Tibial nerve (tissue), 4 donors: Measurements from ENCODE around the gene DOK3. TPM values are rescaled to one million over a fixed set of nuclear protein-coding genes. Genes with fewer than 3 reads are reported as not detected.

ENCODE experiments used
- DNase-seq, 2 donors: peaks; one replicate each; pipeline ENCODE4 v3.0.0-alpha.2; 2019; ENCODE audit warnings: low spot score in 2 of 2
- H3K27ac ChIP-seq, 4 donors: fragments of 200-600 bp; sonication (generic) in 3 of 4; one replicate each; pipeline ENCODE4 v1.5.1; 2017 to 2019; ENCODE audit warnings: mild to moderate bottlenecking in 1 of 4
- H3K27me3 ChIP-seq, 2 donors: fragments of 200-600 bp; sonication (generic) in 1 of 2; one replicate each; pipeline versions ENCODE4 v1.5.1 to v1.6.0; 2017 to 2019
- H3K36me3 ChIP-seq, 3 donors: fragments of 200-600 bp; sonication (generic); one replicate each; pipeline ENCODE4 v1.5.1; 2018 to 2019
- H3K4me1 ChIP-seq, 4 donors: fragments of 200-600 bp; sonication (generic) in 3 of 4; one replicate each; pipeline ENCODE4 v1.5.1; 2017 to 2019
- H3K4me3 ChIP-seq, 4 donors: fragments of 200-600 bp; sonication (generic) in 3 of 4; one replicate each; pipeline ENCODE4 v1.5.1; 2017 to 2019; ENCODE audit warnings: mild to moderate bottlenecking in 1 of 4, moderate library complexity in 1 of 4
- H3K9me3 ChIP-seq, 4 donors: fragments of 200-600 bp; sonication (generic) in 3 of 4; one replicate each; pipeline ENCODE4 v1.5.1; 2017 to 2019
- CTCF ChIP-seq, 5 experiments: fragments of 200-600 bp in 3 of 5; fragments of 450-650 bp in 2 of 5; sonication (generic) in 3 of 5; IDR thresholded peaks; one replicate each; pipeline ENCODE4 v1.5.1; 2016 to 2019; ENCODE audit warnings: antibody characterized with exemption in 5 of 5, mild to moderate bottlenecking in 3 of 5, moderate library complexity in 2 of 5
- EP300 ChIP-seq, 2 donors: sonication (generic); formaldehyde crosslinking; IDR thresholded peaks; one replicate each; pipeline ENCODE4 v1.6.1; 2017; ENCODE audit warnings: antibody characterized with exemption in 2 of 2, mild to moderate bottlenecking in 1 of 2
- POLR2A ChIP-seq, 2 donors: fragments of 450-650 bp; IDR thresholded peaks; one replicate each; pipeline ENCODE4 v1.6.1; 2017; ENCODE audit warnings: antibody characterized with exemption in 2 of 2, mild to moderate bottlenecking in 2 of 2, moderate library complexity in 2 of 2
- WGBS, 2 donors: methylation state at CpG; one replicate each; pipeline ENCODE4 v1.1.5; 2018; 5-methylcytosine and 5-hydroxymethylcytosine counted together
- total RNA-seq, 4 donors: library from RNA; depleted of rRNA; stranded (reverse); fragments of >200 nt; gene quantifications; one replicate each; pipeline ENCODE4 v1.1.0, GENCODE V29; 2016

DOK3 gene
- total RNA-seq, 4 donors from 2014 or later: 7.8 to 20.1 (median 11.5) TPM

- H3K36me3 ChIP-seq: peaks cover 2 to 62% (median 13%) of the 10 kb centered on the region in 3 donors
- H3K9me3 ChIP-seq: no peaks in the 10 kb centered on the region
- H3K4me1 ChIP-seq: peaks cover 3 to 42% (median 12%) of the 10 kb centered on the region in 4 donors
- DNase-seq: no peak
- H3K27me3 ChIP-seq: no peaks in the 10 kb centered on the region
- WGBS, 2 donors: 90 to 99% methylated on average over 15 of the region's 15 CpGs
- no peak for TF ChIP-seq CTCF (IDR thresholded peaks at IDR 0.05)
- TF ChIP-seq POLR2A (IDR thresholded peaks at IDR 0.05): no peak
- no peak for TF ChIP-seq EP300 (IDR thresholded peaks at IDR 0.05)
- no peak overlapping the region for H3K4me3 ChIP-seq
- no peak overlapping the region for H3K27ac ChIP-seq
These were observed 3.9 kb upstream of the DOK3 start for GRCh38 chr5:177513500-177513899.

GRCh38 chr5:177512736-177513380, 3.2 kb upstream of the DOK3 start:
- TF ChIP-seq EP300 (IDR thresholded peaks at IDR 0.05) (no peak), CTCF (IDR thresholded peaks at IDR 0.05) (no peak), POLR2A (IDR thresholded peaks at IDR 0.05) (no peak)
- H3K4me1 ChIP-seq: peaks cover 3 to 42% (median 12%) of the 10 kb centered on the region in 4 donors
- peaks cover 2 to 62% (median 13%) of the 10 kb centered on the region in 3 donors for H3K36me3 ChIP-seq
- no peaks in the 10 kb centered on the region for H3K27me3 ChIP-seq
- WGBS, 2 donors: 91 to 94% methylated on average over 16 of the region's 16 CpGs
- H3K27ac ChIP-seq: no peak overlapping the region
- no peak for DNase-seq
- H3K4me3 ChIP-seq: no peak overlapping the region
- no peaks in the 10 kb centered on the region for H3K9me3 ChIP-seq

GRCh38 chr5:177511796-177512675, 2.4 kb upstream of the DOK3 start:
- H3K27ac ChIP-seq: no peak overlapping the region
- TF ChIP-seq CTCF (IDR thresholded peaks at IDR 0.05) (no peak), POLR2A (IDR thresholded peaks at IDR 0.05) (no peak), EP300 (IDR thresholded peaks at IDR 0.05) (no peak)
- H3K4me1 ChIP-seq: peaks cover 3 to 38% (median 12%) of the 10 kb centered on the region in 4 donors
- no peaks in the 10 kb centered on the region for H3K9me3 ChIP-seq
- H3K36me3 ChIP-seq: peaks cover 2 to 62% (median 13%) of the 10 kb centered on the region in 3 donors
- DNase-seq: no peak
- H3K27me3 ChIP-seq: no peaks in the 10 kb centered on the region
- no peak overlapping the region for H3K4me3 ChIP-seq
- WGBS, 2 donors: 90 to 96% methylated on average over 23 to 26 of the region's 34 CpGs

- no peak for DNase-seq
- Histone ChIP-seq H3K4me1 (peaks cover 3 to 36% (median 11%) of the 10 kb centered on the region in 4 donors), H3K27me3 (no peaks in the 10 kb centered on the region), H3K27ac (peak overlapping the region in 2 of 4 donors; percentile 59 to 69), H3K4me3 (no peak overlapping the region), H3K9me3 (no peaks in the 10 kb centered on the region), H3K36me3 (peaks cover 2 to 62% (median 13%) of the 10 kb centered on the region in 3 donors)
- TF ChIP-seq POLR2A (IDR thresholded peaks at IDR 0.05) (no peak), CTCF (IDR thresholded peaks at IDR 0.05) (no peak), EP300 (IDR thresholded peaks at IDR 0.05) (no peak)
- WGBS, 2 donors: 87 to 90% methylated on average over 5 of the region's 5 CpGs
These were observed 1.6 kb upstream of the DOK3 start for GRCh38 chr5:177511181-177511580.
